ENCODE results near the gene TRIP10. TPM values are rescaled to one million over a fixed set of nuclear protein-coding genes. Genes with fewer than 3 reads are reported as not detected.
A peak's percentile ranks its signal among the peaks of the same experiment; 100 is the strongest.
"Not testable (repeated sequence)": the region's sequence is repeated elsewhere in the genome, so short reads cannot be mapped to it uniquely, and the experiment has no call there.

TRIP10 gene
- total RNA-seq, 1 donor from 2014 or later = 68.9 TPM

- peak; percentile 94 for DNase-seq (ENCODE audit: low spot score)
These were observed 28.1 kb downstream of the TRIP10 start, which contains the start of gene SH2D3A for GRCh38 chr19:6767357-6768235. TSS of gene SH2D3A (minus strand) at chr19:6767435. CDS start at chr19:6763748, 3,687 bp downstream.

DNA sequence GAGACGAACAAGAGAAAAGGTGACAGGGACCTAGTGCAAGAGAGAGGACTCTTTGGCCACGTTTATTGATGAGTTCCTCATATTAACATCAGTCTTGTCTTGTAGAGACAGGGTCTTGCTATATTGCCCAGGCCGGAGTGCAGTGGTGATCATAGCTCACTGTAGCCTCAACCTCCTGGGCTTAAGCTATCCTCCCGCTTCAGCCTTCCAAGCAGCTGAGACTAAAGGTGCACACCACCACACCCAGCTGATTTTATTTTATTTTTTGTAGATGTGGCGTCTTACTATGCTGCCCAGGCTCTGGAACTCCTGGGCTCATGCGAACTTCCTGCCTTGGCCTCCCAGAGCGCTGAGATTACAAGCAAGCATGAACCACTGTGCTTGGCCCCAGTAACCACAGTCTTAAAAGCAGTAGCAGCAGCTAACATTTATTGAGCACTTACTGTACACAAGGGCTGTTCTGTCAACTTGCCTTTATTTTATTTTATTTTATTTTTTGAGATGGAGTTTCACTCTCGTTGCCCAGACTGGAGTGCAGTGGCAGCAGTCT lies 28.8 kb downstream of the TRIP10 start:
- DNase-seq (ENCODE audit: low spot score) = no peak

DNA sequence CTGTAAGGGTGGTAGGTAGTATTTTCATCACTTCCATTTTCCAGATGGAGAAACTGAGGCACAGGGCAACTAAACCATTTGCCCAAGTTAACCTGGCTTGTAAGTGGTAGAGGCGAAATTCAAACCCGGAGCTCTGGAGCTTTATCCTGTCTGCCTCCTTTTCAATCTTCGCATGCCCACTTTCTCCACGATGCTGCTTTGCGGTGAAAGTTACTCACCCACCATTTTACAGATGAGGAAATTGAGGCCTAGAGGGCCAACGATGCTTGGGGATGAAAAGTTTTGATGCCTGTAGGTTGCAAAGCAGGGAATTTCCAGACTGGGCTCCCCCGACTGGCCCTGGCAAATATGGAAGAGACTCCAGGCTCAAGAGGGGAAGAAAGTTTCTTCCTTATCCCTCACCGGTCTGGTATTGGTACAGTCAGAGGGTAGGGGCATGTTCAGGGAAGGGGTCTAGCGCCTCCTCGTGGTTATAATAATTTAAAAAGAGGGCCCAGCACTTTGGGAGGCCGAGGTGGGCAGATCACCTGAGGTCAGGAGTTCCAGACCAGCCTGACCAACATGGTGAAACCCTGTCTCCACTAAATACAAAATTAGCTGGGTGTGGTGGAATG lies 29.6 kb downstream of the TRIP10 start:
- no peak for DNase-seq (ENCODE audit: low spot score)

GRCh38 chr19:6771648-6772027 lies 32.2 kb downstream of the TRIP10 start:
- not testable (repeated sequence) for DNase-seq (ENCODE audit: low spot score)

DNA sequence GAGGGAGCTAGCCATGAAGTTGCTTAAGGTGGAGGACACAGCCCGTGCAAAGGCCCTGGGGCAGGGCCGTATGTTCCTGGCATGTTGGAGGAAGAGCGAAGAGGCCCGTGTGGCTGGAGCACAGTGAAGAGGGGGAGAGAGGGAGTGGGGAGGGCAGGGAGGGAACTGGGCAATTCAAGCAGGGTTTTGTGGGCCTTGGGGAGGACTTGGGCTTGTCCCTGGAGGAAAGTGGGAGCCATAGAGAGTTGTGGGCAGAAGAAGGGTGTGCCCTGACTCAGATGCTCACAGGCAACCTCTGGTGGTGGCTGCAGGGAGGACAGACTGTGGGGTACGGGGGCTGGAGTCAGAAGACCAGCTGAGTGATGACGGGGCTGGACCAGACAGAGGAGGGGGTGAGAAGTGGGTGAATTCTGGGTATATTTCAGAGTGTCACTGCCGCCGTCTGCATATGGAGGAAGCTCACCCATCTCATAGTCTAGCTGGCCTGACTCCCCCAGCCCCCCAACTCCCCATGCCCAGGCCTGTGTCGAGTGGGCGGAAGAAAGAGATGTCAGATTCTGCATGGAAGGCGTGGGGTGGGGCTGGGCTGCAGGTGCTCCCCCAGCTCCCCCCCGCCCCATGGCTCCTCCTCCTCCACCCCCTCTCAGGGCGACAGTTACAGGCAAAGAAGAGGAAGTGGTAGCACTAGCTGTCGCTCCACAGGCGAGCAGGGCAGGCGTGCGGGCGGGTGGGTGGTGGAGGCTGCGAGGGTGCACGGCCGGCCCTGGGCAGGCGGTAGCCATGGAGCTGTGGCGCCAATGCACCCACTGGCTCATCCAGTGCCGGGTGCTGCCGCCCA lies 32.8 kb downstream of the TRIP10 start, which contains the start of gene VAV1:
Gene VAV1 (plus strand): TSS at position 681 of the 838 bp plus-strand sequence. CDS start 100 bp downstream, at position 781.
- peak; percentile 60 for DNase-seq (ENCODE audit: low spot score)

- DNase-seq (ENCODE audit: low spot score) = no peak
These were observed 33.4 kb downstream of the TRIP10 start for GRCh38 chr19:6772866-6773322.

GRCh38 chr19:6773323-6773931 lies 33.9 kb downstream of the TRIP10 start:
- DNase-seq (ENCODE audit: low spot score) = no peak

DNA sequence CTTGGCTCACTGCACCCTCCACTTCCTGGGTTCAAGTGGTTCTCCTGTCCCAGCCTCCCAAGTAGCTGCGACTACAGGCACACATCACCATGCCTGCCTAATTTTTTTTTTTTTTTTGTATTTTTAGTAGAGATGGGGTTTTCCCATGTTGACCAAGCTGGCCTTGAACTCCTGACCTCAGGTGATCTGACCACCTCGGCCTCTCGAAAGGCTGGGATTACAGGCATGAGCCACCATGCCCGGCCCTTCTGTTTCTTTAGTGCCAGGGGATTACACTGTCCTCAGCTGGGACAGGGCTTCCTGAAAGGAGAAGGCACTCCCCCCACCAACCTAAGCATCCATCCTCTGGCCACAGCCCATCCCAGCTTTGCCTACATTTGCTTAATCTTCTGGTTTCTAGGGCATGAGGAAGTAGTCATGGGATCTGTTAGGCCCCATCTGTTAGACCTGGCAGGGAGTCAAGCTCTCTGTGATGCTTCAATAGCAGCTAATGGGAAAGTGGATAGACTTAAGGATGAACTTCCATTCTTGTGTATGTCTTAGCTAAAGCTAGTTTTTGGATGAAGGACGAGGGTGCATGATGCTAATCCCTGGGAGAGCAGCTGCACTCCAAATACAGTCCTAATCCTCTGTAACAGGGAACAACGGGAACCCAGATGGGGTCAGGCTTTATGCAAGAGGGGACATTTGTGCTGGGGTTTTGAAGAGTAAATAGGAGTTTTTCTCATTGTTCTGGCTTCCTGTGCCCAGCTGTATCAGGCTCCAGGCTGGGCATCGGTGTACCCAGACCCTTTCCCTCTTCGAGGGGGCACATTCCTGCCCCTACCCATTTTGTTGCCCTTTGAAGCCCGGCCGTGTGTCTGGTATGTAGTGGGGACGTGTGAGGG lies 35.6 kb downstream of the TRIP10 start:
- DNase-seq (ENCODE audit: low spot score) = no peak

GRCh38 chr19:6776045-6776444 lies 36.6 kb downstream of the TRIP10 start:
- DNase-seq (ENCODE audit: low spot score) = not testable (repeated sequence)

GRCh38 chr19:6776999-6777398 lies 37.5 kb downstream of the TRIP10 start:
- no peak for DNase-seq (ENCODE audit: low spot score)

- DNase-seq (ENCODE audit: low spot score) = no peak
These were observed 38.0 kb downstream of the TRIP10 start for GRCh38 chr19:6777434-6777833.

GRCh38 chr19:6778386-6778785 lies 38.9 kb downstream of the TRIP10 start:
- DNase-seq (ENCODE audit: low spot score) = no peak

- DNase-seq (ENCODE audit: low spot score) = no peak
These were observed 39.7 kb downstream of the TRIP10 start for GRCh38 chr19:6779206-6779605.

DNA sequence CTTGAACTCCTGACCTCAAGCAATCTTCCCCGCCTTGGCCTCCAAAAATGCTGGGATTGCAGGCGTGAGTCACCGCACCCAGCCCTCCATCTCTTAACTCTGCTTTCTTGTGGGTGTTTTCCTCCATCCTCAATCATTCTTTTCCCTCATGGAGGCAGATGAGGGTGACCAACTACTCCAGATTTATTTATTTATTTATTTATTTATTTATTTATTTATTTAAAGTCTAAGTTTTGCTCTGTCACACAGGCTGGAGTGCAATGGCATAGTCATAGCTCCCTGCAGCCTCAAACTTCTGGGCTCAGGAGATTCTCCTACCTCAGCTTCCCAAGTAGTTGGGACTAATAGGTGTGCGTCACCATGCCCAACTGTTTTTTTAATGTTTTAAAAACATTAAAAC lies 47.9 kb downstream of the TRIP10 start:
- no peak for DNase-seq (ENCODE audit: low spot score)

DNA sequence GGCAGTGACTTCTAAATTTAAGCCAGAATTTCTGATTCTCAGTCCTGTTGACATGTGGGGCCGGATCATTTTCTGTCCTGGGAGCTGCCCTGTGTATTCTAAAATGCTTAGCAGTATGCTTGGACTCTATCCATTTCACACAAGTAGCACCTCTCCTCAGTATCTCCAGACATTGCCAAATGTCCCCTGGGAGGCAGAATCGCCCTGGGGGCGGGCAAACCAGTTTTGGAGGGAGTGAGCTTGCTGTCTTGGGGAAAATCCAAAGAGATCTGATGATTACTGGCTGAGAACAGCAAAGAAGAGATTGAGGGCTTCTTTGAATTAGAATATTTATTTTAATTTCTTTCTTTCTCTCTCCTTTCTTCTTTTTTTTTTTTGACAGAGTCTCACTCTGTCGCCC lies 49.4 kb downstream of the TRIP10 start:
- no peak for DNase-seq (ENCODE audit: low spot score)

DNA sequence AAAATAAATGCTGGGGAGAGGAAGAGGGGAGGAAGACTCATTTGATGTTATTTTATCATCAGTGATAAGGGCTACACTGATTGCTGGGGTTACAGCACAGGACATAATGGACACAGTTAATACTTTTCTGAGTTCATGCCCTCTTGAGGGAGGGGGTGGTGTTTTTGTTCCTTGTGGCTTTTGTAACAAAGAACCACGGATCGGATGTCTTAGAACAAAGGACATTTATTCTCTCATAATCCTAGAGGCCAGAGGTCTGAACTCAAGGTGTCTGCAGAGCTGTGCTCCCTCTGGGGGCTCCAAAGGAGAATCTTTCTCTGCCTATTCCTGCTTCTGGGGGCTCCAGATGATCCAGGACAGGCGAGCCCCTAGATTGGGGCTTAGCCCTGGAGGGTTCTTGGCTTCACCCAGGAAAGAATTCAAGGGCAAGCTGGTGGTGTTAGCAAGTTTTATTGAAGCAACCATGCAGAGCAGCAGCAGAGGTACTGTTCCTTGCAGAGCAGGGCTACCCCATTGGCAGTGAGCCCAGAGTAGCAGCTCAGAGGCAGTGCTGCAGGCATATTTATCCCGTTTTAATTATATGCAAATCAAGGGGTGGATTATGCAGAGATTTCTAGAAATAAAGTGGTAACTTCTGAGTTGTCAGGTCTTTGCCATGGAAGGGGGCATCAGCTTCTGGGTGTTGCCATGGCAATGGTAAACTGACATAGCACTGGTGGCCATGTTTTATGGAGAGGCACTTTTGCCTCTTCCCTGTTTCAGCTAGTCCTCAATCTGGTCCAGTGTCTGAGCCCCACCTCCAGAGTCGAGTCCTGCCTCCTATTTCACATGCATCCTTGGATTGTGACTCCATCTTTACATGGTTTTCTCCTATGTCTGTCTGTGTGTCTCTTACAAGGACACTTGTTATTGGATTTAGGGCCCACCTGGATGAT lies 51.0 kb downstream of the TRIP10 start:
- DNase-seq (ENCODE audit: low spot score) = no peak

GRCh38 chr19:6791237-6791636 lies 51.8 kb downstream of the TRIP10 start:
- no peak for DNase-seq (ENCODE audit: low spot score)

DNA sequence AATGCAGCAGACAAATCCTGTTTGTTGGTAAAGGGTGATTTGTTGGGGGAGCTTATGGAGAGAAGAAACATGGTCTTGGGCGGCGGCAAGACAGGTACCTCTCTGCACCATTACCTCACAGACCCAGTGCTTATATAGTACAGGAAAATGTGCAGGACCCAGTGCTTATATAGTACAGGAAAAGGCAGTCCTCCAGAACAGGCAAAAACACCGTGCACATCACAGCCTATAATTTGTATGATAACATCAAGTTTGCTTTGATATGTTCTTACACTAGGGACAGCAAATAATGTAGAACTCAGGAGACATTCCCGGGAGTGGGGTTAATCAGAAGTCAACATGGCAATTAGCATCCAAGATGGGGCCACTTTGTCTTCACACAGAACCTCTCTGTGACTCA lies 53.9 kb downstream of the TRIP10 start:
- no peak for DNase-seq (ENCODE audit: low spot score)

- no peak for DNase-seq (ENCODE audit: low spot score)
These were observed 54.5 kb downstream of the TRIP10 start for GRCh38 chr19:6793973-6794372.

Measured in mucosa of gallbladder (tissue), 1 donor.